ENCODE measurements around the gene DTNBP1.
A peak's percentile ranks its signal among the peaks of the same experiment; 100 is the strongest.
"Not testable (repeated sequence)": the region's sequence is repeated elsewhere in the genome, so short reads cannot be mapped to it uniquely, and the experiment has no call there.

Gene DTNBP1

GRCh38 chr6:15656145-15656544 lies 6.7 kb downstream of the DTNBP1 start:
- Mint-ChIP-seq H3K4me1 (peaks cover 56% of the 10 kb centered on the region), H3K36me3 (ENCODE audit: low read depth) (peaks cover 12% of the 10 kb centered on the region), H3K27me3 (no peaks in the 10 kb centered on the region), H3K27ac (no peak overlapping the region), H3K9me3 (no peaks in the 10 kb centered on the region), H3K4me3 (no peak overlapping the region)
- ATAC-seq (no peak), DNase-seq (no peak)

DNA sequence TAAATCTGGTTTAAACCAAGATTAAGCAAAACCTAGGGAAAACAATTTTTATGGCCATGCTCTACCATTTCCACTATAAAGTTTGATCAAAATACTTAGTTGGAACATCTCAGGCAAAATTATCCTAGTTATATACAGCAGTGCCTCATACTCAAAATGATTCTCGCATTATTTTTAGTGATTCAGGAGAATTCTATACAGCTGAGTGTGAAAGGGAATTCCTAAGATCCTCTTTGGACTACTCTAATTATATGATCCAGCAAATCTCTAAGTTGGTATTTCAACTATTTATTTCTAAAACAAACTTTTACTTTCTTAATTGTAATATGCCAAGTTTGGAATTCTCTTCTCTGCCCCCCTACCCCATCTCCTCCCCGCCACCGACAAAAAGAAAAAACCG lies 8.6 kb downstream of the DTNBP1 start:
- H3K36me3 Mint-ChIP-seq (ENCODE audit: low read depth), result peaks cover 17% of the 10 kb centered on the region
- no peak overlapping the region for H3K27ac Mint-ChIP-seq
- ATAC-seq (no peak), DNase-seq (no peak)
- H3K4me1 Mint-ChIP-seq, result peaks cover 44% of the 10 kb centered on the region
- H3K4me3 Mint-ChIP-seq, result no peak overlapping the region
- H3K9me3 Mint-ChIP-seq, result no peaks in the 10 kb centered on the region
- no peaks in the 10 kb centered on the region for H3K27me3 Mint-ChIP-seq

- H3K4me3 Mint-ChIP-seq, result no peak overlapping the region
- peaks cover 37% of the 10 kb centered on the region for H3K4me1 Mint-ChIP-seq
- H3K9me3 Mint-ChIP-seq, result no peaks in the 10 kb centered on the region
Measured at GRCh38 chr6:15653581-15653980, 9.2 kb downstream of the DTNBP1 start.

DNA sequence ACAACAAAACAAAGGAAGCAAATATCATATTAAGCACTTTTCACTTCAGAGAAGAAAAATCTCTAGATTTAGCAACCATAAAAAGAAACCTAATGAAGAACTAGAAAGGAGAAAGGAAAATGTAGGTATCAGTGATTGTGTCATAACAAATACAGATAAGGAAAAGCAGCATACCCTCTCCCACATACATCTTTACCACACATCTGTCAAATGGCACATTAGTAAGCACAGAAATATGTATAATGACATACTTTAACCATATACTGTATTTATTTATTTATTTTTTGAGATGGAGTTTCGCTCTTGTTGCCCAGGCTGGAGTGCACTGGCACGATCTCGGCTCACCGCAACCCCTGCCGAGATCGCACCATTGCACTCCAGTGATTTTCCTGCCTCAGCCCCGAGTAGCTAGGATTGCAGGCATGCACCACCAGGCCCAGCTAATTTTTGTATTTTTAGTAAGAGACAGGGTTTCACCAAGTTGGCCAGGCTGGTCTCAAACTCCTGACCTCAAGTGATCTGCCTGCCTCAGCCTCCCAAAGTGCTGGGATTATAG lies 12.7 kb downstream of the DTNBP1 start:
- H3K9me3 Mint-ChIP-seq, result peaks cover 17% of the 10 kb centered on the region
- peaks cover 21% of the 10 kb centered on the region for H3K4me1 Mint-ChIP-seq
- H3K27ac Mint-ChIP-seq, ATAC-seq, H3K4me3 Mint-ChIP-seq, H3K27me3 Mint-ChIP-seq, DNase-seq: not testable (repeated sequence)
- H3K36me3 Mint-ChIP-seq (ENCODE audit: low read depth), result peaks cover 56% of the 10 kb centered on the region

More at GRCh38 chr6:15653581-15653980, 9.2 kb downstream of the DTNBP1 start:
- DNase-seq (no peak), ATAC-seq (no peak)
- no peak overlapping the region for H3K27ac Mint-ChIP-seq
- H3K36me3 Mint-ChIP-seq (ENCODE audit: low read depth), result peaks cover 24% of the 10 kb centered on the region
- H3K27me3 Mint-ChIP-seq, result no peaks in the 10 kb centered on the region

DNA sequence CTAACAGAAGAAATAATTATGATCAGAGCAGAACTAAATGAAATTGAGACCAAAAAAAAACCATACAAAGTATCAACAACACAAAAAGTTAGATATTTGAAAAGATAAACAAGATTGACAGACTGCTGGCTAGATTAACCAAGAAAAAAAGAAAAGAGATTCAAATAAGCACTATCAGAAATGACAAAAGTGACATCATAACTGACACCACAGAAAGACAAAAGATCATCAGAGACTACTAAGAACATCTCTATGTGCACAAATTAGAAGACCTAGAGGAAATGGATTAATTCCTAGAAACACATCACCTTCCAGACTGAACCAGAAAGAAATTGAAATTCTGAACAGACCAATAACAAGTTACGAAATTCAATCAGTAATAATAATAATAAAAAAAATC lies 17.9 kb downstream of the DTNBP1 start:
- no peak for ATAC-seq
- Mint-ChIP-seq H3K27ac (no peak overlapping the region), H3K36me3 (ENCODE audit: low read depth) (peaks cover 75% of the 10 kb centered on the region), H3K4me3 (no peak overlapping the region), H3K4me1 (no peaks in the 10 kb centered on the region), H3K27me3 (no peaks in the 10 kb centered on the region), H3K9me3 (peaks cover 41% of the 10 kb centered on the region)
- no peak for DNase-seq

- H3K9me3 Mint-ChIP-seq, result peaks cover 41% of the 10 kb centered on the region
- DNase-seq (no peak), ATAC-seq (no peak)
- H3K4me3 Mint-ChIP-seq, result no peak overlapping the region
- H3K4me1 Mint-ChIP-seq, result no peaks in the 10 kb centered on the region
- no peak overlapping the region for H3K27ac Mint-ChIP-seq
- peaks cover 76% of the 10 kb centered on the region for H3K36me3 Mint-ChIP-seq (ENCODE audit: low read depth)
- no peaks in the 10 kb centered on the region for H3K27me3 Mint-ChIP-seq
Measured at GRCh38 chr6:15643542-15643941, 19.3 kb downstream of the DTNBP1 start.

GRCh38 chr6:15642276-15642675 lies 20.6 kb downstream of the DTNBP1 start:
- ATAC-seq (no peak), DNase-seq (no peak)
- Mint-ChIP-seq H3K27me3 (no peaks in the 10 kb centered on the region), H3K4me1 (no peaks in the 10 kb centered on the region), H3K27ac (no peak overlapping the region), H3K4me3 (no peak overlapping the region), H3K36me3 (ENCODE audit: low read depth) (peaks cover 71% of the 10 kb centered on the region), H3K9me3 (peaks cover 41% of the 10 kb centered on the region)

DNA sequence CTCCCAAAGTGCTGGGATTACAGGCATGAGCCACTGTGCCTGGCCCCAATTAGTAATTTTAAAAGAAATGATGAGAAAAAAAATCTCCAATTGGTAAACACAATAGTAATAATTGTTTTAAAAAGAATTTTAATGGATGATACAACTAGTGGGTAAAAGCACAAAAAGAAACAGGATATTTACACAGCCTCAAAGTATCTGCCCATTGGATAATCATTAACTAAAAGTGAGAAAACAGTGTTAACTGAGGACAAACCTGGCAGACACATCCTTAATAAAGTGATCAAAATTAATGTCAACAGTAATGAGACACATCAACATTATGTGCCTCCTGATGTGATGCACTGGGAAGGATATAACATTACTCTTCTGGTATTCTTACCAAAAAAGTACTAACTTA lies 24.5 kb downstream of the DTNBP1 start:
- Mint-ChIP-seq H3K36me3 (ENCODE audit: low read depth) (peaks cover 55% of the 10 kb centered on the region), H3K9me3 (peaks cover 12% of the 10 kb centered on the region), H3K27ac (no peak overlapping the region), H3K4me3 (no peak overlapping the region), H3K27me3 (no peaks in the 10 kb centered on the region), H3K4me1 (no peaks in the 10 kb centered on the region)
- no peak for DNase-seq
- ATAC-seq, result no peak

DNA sequence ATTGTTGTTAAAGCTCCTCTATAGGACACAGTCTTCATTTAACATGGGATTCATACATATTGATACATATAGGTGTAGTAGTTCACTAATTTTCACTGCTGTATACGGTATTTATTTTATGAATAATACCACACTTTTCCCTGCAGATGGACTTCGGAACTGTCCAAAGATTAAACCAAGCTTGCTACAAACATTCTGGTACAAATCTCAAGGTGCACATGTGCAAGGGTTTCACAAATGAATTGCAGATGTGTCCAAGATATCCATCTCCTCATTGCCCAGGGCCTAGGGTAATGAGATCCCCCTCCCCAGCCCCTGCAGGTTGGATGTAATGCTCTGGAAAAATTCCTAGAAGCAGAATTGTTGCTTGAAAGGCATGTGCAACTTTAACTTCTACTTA lies 31.4 kb downstream of the DTNBP1 start:
- Mint-ChIP-seq H3K36me3 (ENCODE audit: low read depth) (peaks cover 28% of the 10 kb centered on the region), H3K4me3 (no peak overlapping the region), H3K9me3 (peaks cover 5% of the 10 kb centered on the region), H3K27ac (no peak overlapping the region), H3K27me3 (peaks cover 3% of the 10 kb centered on the region), H3K4me1 (peaks cover 29% of the 10 kb centered on the region)
- no peak for ATAC-seq
- DNase-seq, result no peak

- DNase-seq (no peak), ATAC-seq (no peak)
- Mint-ChIP-seq H3K9me3 (peaks cover 5% of the 10 kb centered on the region), H3K4me1 (peaks cover 32% of the 10 kb centered on the region), H3K36me3 (ENCODE audit: low read depth) (peaks cover 24% of the 10 kb centered on the region), H3K27ac (no peak overlapping the region), H3K27me3 (peaks cover 3% of the 10 kb centered on the region), H3K4me3 (no peak overlapping the region)
Measured at GRCh38 chr6:15630202-15630601, 32.6 kb downstream of the DTNBP1 start.

- Mint-ChIP-seq H3K9me3 (peaks cover under 1% of the 10 kb centered on the region), H3K4me3 (no peak overlapping the region), H3K27ac (no peak overlapping the region), H3K27me3 (peaks cover 3% of the 10 kb centered on the region), H3K4me1 (peaks cover 35% of the 10 kb centered on the region), H3K36me3 (ENCODE audit: low read depth) (peaks cover 19% of the 10 kb centered on the region)
- DNase-seq (no peak), ATAC-seq (no peak)
Measured at GRCh38 chr6:15629487-15629886, 33.3 kb downstream of the DTNBP1 start.

- peaks cover 19% of the 10 kb centered on the region for H3K36me3 Mint-ChIP-seq (ENCODE audit: low read depth)
- no peaks in the 10 kb centered on the region for H3K9me3 Mint-ChIP-seq
- peaks cover 42% of the 10 kb centered on the region for H3K4me1 Mint-ChIP-seq
- peak overlapping the region; percentile 22 for H3K4me3 Mint-ChIP-seq
- DNase-seq (peak; percentile 65), ATAC-seq (peak; percentile 97)
- peak overlapping the region; percentile 22 for H3K27ac Mint-ChIP-seq
- peaks cover 3% of the 10 kb centered on the region for H3K27me3 Mint-ChIP-seq
Measured at GRCh38 chr6:15628499-15629131, 34.2 kb downstream of the DTNBP1 start.

GRCh38 chr6:15627821-15628220 lies 35.0 kb downstream of the DTNBP1 start:
- Mint-ChIP-seq H3K36me3 (ENCODE audit: low read depth) (peaks cover 14% of the 10 kb centered on the region), H3K9me3 (no peaks in the 10 kb centered on the region), H3K4me1 (peaks cover 47% of the 10 kb centered on the region), H3K27me3 (peaks cover 3% of the 10 kb centered on the region), H3K4me3 (no peak overlapping the region), H3K27ac (no peak overlapping the region)
- ATAC-seq (no peak), DNase-seq (no peak)

DNA sequence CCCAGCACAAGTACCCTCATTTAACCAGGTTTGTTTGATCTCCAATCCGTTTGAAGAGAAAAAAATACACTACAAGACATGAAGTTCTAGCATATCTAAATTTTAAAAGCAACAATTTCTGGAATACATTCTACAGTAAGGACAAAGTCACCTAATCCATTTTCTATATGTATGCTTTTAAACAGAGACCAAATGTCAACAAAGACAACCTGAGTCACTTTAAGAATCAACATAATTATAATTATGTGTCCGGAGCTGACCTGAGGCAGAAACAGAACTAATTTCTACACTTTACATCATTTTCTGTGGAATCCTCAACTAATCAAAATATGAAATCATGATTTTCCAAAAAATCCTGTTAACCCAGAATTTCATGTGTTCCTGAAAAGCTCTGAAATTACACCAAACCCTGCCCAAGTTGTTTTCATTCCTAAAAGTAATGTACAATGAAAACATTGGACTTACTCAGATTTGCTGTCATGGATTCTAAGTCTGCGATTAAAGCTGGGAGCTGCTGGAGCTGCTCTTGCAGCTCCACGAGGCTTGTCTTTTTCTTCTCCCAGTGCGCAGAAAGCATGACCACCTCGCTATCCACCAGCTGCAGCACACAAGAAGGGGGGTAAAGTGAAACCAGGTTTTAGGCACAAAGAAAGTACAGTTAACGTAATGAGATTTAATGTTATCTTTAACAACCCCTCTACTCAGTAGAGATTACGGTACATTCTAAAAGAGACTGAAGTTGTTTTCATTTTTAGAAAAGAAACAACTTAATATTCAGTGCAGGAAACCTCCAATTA lies 35.8 kb downstream of the DTNBP1 start:
- ATAC-seq (no peak), DNase-seq (no peak)
- Mint-ChIP-seq H3K4me3 (no peak overlapping the region), H3K27me3 (peaks cover 3% of the 10 kb centered on the region), H3K9me3 (no peaks in the 10 kb centered on the region), H3K36me3 (ENCODE audit: low read depth) (peaks cover 14% of the 10 kb centered on the region), H3K27ac (no peak overlapping the region), H3K4me1 (peaks cover 53% of the 10 kb centered on the region)

DNA sequence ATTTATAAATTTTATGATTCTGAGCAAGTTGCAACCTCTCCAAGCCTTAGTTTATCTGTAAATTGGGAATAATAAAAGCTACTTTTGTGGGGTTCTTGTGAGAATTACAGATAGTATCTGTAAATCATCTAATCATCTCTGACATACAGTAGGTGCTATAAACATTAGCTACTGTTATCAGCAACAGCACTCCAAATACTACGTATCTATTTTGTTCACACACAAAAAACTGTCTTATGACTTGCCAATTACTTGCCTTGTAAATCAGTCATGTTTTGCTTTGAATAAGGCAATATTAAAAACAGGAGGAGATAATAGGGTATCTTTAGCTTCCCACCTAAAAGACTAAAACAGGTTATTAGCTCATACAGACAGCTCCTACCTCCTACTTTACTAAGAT lies 36.7 kb downstream of the DTNBP1 start:
- Mint-ChIP-seq H3K4me3 (no peak overlapping the region), H3K27ac (no peak overlapping the region), H3K4me1 (peaks cover 63% of the 10 kb centered on the region)

More for the DNA sequence above, 36.7 kb downstream of the DTNBP1 start:
- ATAC-seq (no peak), DNase-seq (no peak)
- Mint-ChIP-seq H3K9me3 (no peaks in the 10 kb centered on the region), H3K36me3 (ENCODE audit: low read depth) (peaks cover 14% of the 10 kb centered on the region), H3K27me3 (peaks cover 3% of the 10 kb centered on the region)

Data from activated naive CD8-positive, alpha-beta T cell treated with anti-CD3 and anti-CD28 coated beads, Interleukin-2, amount 50 U/mL, for 24 hours (primary cell).